Pancreas (tissue), 10 donors: ENCODE measurements around the gene SSBP2. TPM values are rescaled to one million over a fixed set of nuclear protein-coding genes. Genes with fewer than 3 reads are reported as not detected.
"Not testable (repeated sequence)": the region's sequence is repeated elsewhere in the genome, so short reads cannot be mapped to it uniquely, and the experiment has no call there.

Source experiments
- ATAC-seq, 4 donors: fragments of 200-7000 bp; cut with Tn5 transposase; one replicate each; pipeline versions ENCODE4 v1.8.0 to v1.9.1; 2020; ENCODE audit warnings: mild to moderate bottlenecking in 4 of 4, moderate library complexity in 4 of 4
- DNase-seq, 6 donors: peaks; one replicate each; pipeline ENCODE4 v3.0.0-alpha.2; 2020
- FAIRE-seq: peaks from 2 replicates; lab custom pipeline; 2012; peaks lifted over from hg19 to GRCh38; lab: Jason Lieb, UNC
- H3K27ac ChIP-seq, 4 donors: fragments of 200-600 bp; sonication (generic); 1 replicate in 3 of 4; 2 replicates in 1 of 4; pipeline versions ENCODE4 v1.5.0 to v1.8.0; 2020
- H3K27me3 ChIP-seq, 4 donors: fragments of 200-600 bp; one replicate each; pipeline ENCODE4 v1.8.0; 2021
- H3K36me3 ChIP-seq, 3 donors: fragments of 200-600 bp; sonication (generic) in 1 of 3; one replicate each; pipeline versions ENCODE4 v1.5.0 to v1.8.0; 2020 to 2021
- H3K4me1 ChIP-seq, 3 donors: fragments of 200-600 bp; one replicate each; pipeline ENCODE4 v1.8.0; 2021
- H3K4me3 ChIP-seq, 4 donors: fragments of 200-600 bp; sonication (generic) in 2 of 4; one replicate each; pipeline versions ENCODE4 v1.5.0 to v1.8.0; 2020 to 2021
- H3K9me3 ChIP-seq, 4 donors: fragments of 200-600 bp; one replicate each; pipeline ENCODE4 v1.8.0; 2021
- WGBS, 2 donors: extraction: QIAGEN DNeasy Blood & Tissue Kit; methylation state at CpG; one replicate each; pipeline ENCODE4 v1.1.7; 2013; 5-methylcytosine and 5-hydroxymethylcytosine counted together
- intact Hi-C, 3 donors: fragments of 100-400 bp; cut with DNase I; formaldehyde crosslinking; loops; one replicate each; pipeline versions ENCODE4 v1.11.1 to v1.14.2; 2022
- polyA plus RNA-seq, 2 donors: library from polyadenylated mRNA; stranded (reverse); fragments of 200-250 nt; gene quantifications; one replicate each; pipeline ENCODE4 v1.2.3, GENCODE V29; 2013
- total RNA-seq, 6 donors: library from RNA; stranded (reverse); fragmentation: NEBNext Ultra II Directional in 4 of 6; extraction: Animal tissue kit (Norgen Biotek cat#: 25700) in 4 of 6; gene quantifications; one replicate each; pipeline versions ENCODE4 v1.2.1 to v1.2.4, GENCODE V29; 2021 to 2023
- TF ChIP-seq, protein P1 (sequence below), 4 donors: fragments of 200-600 bp; sonication (generic) in 3 of 4; IDR thresholded peaks; one replicate each; pipeline versions ENCODE4 v1.5.0 to v1.8.0; 2021; ENCODE audit warnings: antibody characterized with exemption in 4 of 4
- donor health status: healthy with polysubstance abuse.
- donor health status: DM: no; HTN: no; CAD: no; lungs with moderate emphysema.
- donor health status: DM: no; HTN: no; CAD: no.
- donor health status: control.
- donor health status: control.
- donor health status: Bipolar disorder and iron deficiency.
- donor health status: DM: yes; HTN: yes; CAD: no.
- donor health status: DM: no; HTN: no; CAD: no.
- donor health status: DM: no; HTN: no; CAD: no.
- donor health status: DM: yes; HTN: yes; CAD: no.

Gene SSBP2
- total and polyA plus RNA-seq, 8 donors = 8.6 to 20.7 (median 15.8) TPM

DNA sequence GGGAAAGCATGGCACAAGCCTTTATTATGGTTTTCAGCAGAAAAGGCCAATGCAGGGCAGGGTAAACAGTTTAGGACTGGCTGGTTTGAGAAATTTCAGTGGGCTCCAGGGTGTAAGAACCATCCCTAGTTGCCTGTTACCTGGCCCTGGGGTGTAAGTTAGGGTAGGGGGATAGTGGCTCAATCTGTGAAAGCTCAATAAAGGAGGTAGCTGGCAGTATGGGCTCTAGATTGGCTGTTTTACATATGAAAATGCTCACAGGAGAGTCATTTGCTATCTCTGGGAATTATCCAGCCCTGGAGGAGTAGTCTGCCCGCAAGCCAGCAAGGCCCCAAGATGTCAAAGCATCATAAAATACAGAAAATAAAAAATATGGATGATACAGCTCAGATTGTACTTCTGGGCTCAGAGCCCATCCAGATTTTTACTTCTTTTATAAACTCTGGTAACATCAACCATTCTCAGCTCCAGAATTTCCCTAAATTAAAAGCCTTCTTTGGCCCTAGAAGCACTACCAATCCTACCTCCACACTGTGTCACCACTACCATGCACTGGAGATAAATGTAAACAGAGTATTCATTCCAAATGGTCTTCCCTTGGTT, 31.1 kb downstream of the SSBP2 start:
- Histone ChIP-seq H3K36me3 (no peaks in the 10 kb centered on the region), H3K4me3 (no peak overlapping the region), H3K27ac (no peak overlapping the region), H3K4me1 (peaks cover 0 to 17% (median 13%) of the 10 kb centered on the region in 3 donors), H3K9me3 (no peaks in the 10 kb centered on the region), H3K27me3 (no peaks in the 10 kb centered on the region)
- TF ChIP-seq, protein P1, sequence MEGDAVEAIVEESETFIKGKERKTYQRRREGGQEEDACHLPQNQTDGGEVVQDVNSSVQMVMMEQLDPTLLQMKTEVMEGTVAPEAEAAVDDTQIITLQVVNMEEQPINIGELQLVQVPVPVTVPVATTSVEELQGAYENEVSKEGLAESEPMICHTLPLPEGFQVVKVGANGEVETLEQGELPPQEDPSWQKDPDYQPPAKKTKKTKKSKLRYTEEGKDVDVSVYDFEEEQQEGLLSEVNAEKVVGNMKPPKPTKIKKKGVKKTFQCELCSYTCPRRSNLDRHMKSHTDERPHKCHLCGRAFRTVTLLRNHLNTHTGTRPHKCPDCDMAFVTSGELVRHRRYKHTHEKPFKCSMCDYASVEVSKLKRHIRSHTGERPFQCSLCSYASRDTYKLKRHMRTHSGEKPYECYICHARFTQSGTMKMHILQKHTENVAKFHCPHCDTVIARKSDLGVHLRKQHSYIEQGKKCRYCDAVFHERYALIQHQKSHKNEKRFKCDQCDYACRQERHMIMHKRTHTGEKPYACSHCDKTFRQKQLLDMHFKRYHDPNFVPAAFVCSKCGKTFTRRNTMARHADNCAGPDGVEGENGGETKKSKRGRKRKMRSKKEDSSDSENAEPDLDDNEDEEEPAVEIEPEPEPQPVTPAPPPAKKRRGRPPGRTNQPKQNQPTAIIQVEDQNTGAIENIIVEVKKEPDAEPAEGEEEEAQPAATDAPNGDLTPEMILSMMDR (IDR thresholded peaks at IDR 0.05) = no peak
- intact Hi-C loops = no loop called here
- 89 to 100% methylated on average over 1 of the region's 1 CpG for WGBS, 2 donors
- FAIRE-seq = no peak
- no peak for ATAC-seq
- DNase-seq = no peak

DNA sequence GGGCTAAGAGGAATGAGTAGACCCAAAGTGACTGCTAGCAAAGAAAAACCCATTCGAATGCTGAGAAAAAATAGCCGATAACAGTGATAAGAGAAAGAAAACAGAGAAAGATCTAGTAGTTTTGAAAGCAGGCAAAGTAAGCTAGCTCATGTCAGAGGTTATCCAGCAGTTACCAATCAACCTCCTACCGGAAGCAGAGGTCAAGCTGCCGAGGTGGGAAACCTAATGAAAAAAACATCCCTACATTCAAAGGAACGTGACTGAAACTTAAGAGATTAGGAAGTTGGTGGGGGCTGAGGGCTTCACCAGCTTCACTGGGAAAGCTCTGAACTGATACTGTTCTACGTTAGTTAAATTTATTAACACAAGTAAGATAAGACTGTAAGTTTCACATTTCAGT, 32.6 kb downstream of the SSBP2 start:
- intact Hi-C loops = no loop called here
- WGBS, 2 donors = 14 to 22% methylated on average over 6 of the region's 6 CpGs
- Histone ChIP-seq H3K27ac (no peak overlapping the region), H3K36me3 (no peaks in the 10 kb centered on the region), H3K4me3 (no peak overlapping the region), H3K4me1 (peaks cover 0 to 14% (median 13%) of the 10 kb centered on the region in 3 donors), H3K9me3 (no peaks in the 10 kb centered on the region), H3K27me3 (no peaks in the 10 kb centered on the region)
- TF ChIP-seq, protein P1 (IDR thresholded peaks at IDR 0.05) = no peak
- FAIRE-seq (no peak), DNase-seq (no peak), ATAC-seq (peak in 2 of 4 donors; percentile 18 to 28)

DNA sequence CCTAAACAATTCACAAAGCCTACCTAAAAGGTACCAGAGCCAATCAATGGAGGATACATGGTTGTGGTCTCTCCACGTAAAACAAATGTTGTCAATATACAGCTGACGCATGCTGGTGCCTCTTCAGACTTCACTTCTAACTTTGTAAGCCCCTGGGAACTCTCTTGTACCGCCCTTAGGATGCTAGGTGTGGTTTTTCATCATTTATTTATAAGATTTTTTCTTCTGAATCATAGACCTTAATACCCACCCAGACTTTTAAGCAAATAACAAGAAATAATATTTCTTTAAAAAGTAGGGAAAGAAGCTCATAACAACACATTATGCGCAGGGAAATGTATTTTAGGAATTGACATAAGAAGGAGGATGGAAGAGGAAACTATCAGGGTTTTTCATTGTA, 33.0 kb downstream of the SSBP2 start:
- H3K36me3 ChIP-seq = no peaks in the 10 kb centered on the region
- ATAC-seq (no peak), DNase-seq (no peak), FAIRE-seq (no peak)
- TF ChIP-seq, protein P1 (IDR thresholded peaks at IDR 0.05) = no peak
- no peaks in the 10 kb centered on the region for H3K27me3 ChIP-seq
- no peak overlapping the region for H3K4me3 ChIP-seq
- peaks cover 0 to 14% (median 13%) of the 10 kb centered on the region in 3 donors for H3K4me1 ChIP-seq
- intact Hi-C loops = no loop called here
- H3K9me3 ChIP-seq = no peaks in the 10 kb centered on the region
- no peak overlapping the region for H3K27ac ChIP-seq
- WGBS, 2 donors = 94 to 95% methylated on average over 4 of the region's 4 CpGs

DNA sequence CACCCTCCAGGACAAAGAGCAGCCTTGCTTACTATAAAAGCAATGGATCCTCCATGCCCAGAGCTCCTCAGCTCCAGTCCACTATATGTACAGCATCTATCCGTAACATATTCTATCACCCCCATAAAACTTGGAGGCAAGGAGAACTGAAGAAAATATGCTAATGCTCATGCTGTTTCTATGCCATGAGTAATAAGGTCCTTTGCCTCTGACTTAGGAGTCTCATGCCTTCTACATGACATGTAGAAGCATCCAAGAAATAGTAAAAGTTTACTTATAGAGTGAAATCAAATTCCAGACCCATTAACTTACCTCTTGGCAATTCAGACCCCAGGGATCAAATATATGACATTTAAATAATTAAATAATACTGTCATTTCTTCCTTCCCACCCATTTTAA, 33.7 kb downstream of the SSBP2 start:
- Histone ChIP-seq H3K36me3 (no peaks in the 10 kb centered on the region), H3K4me3 (no peak overlapping the region), H3K27ac (no peak overlapping the region), H3K9me3 (no peaks in the 10 kb centered on the region), H3K27me3 (no peaks in the 10 kb centered on the region), H3K4me1 (peaks cover 0 to 14% (median 8%) of the 10 kb centered on the region in 3 donors)
- FAIRE-seq (no peak), ATAC-seq (no peak), DNase-seq (no peak)
- intact Hi-C loops = no loop called here
- TF ChIP-seq, protein P1 (IDR thresholded peaks at IDR 0.05) = no peak
- WGBS, 2 donors = 94 to 100% methylated on average over 1 of the region's 1 CpG

DNA sequence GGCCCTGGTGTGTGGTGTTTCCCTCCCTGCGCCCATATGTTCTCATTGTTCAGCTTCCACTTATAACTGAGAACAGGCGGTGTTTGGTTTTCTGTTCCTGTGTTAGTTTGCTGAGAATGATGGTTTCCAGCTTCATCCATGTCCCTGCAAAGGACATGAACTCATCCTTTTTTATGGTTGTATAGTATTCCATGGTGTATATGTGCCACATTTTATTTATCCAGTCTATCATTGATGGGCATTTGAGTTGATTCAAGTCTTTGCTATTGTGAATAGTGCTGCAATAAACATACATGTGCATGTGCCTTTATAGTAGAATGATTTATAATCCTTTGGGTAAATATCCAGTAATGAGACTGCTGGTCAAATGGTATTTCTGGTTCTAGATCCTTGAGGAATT, 36.8 kb downstream of the SSBP2 start:
- H3K4me3 ChIP-seq, FAIRE-seq, ATAC-seq, H3K27me3 ChIP-seq, H3K36me3 ChIP-seq, intact Hi-C loops, DNase-seq, H3K9me3 ChIP-seq, H3K27ac ChIP-seq: not testable (repeated sequence)
- 75 to 100% methylated on average over 2 of the region's 2 CpGs for WGBS, 2 donors
- peaks cover 0 to 16% (median 10%) of the 10 kb centered on the region in 3 donors for H3K4me1 ChIP-seq
